GM15510 (cell line): ENCODE data around the gene PDXK.

Source experiments
- POLR2A ChIP-seq: IDR thresholded peaks from 3 replicates; pipeline ENCODE4 v1.6.1; 2011; ENCODE audit warnings: borderline replicate concordance; ENCODE audit not compliant: insufficient read length; ENCODE audit errors: extremely low read depth

PDXK gene

DNA sequence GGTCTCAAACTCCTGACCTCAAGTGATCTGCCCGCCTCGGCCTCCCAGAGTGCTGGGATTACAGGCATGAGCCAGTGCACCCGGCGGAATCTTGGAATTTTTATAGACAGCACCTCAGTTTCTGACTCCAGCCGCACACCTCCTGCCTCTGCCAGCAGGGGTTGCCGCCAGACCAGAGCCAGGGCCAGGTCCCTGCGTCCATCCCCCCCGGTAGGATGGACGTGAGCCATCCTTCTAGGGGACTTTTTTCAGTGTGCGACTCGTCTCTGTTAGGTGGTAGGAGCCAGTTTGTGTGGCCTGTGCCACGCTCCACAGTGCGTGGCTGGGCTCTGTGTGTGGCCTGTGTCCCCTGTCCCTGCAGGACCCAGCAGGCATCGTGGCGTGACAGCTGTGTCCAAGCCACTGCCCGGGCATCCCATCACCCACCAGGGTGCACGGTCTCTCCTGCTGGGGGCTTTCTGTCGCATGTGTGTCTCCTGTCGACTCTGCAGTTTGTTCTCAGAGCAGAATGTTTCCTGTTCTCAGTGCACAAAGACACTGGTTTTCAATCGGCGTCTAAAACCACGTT is 41.5 kb downstream of the PDXK start:
- no peak for TF ChIP-seq POLR2A

- TF ChIP-seq POLR2A: no peak
Measured at GRCh38 chr21:43761886-43762285, 43.0 kb downstream of the PDXK start.

- TF ChIP-seq POLR2A: no peak
Measured at GRCh38 chr21:43762303-43763128, 43.6 kb downstream of the PDXK start.

DNA sequence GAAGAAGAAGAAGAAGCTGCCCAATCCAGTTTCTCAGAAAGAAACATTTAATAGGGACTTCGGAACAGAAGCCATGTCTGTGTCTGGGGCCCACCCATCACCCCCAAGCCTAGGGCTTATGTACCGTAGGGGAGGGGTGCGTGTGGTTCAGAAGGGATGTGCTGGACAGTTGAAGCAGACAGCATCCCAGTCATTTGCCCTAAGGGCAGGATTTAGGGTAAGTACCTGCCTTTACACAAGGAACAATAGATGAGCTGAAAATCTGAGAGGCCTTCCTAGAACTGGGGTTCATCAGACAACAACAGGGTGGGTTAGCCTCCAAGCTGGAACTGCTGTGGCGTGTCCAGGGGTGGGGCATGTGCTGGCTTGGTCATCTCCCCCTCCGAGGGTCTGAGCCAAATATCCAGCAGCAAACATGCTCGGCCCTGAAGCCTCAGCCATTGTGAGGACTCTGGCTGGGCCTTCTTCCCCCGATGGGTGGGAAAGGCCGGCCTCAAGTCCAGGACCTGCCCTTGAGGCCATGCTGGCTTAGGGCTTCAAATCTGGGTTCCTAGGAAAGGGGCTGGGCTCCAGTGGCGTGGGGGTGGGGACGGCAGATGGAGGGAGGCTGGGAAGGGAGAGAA is 45.1 kb downstream of the PDXK start:
- no peak for TF ChIP-seq POLR2A

DNA sequence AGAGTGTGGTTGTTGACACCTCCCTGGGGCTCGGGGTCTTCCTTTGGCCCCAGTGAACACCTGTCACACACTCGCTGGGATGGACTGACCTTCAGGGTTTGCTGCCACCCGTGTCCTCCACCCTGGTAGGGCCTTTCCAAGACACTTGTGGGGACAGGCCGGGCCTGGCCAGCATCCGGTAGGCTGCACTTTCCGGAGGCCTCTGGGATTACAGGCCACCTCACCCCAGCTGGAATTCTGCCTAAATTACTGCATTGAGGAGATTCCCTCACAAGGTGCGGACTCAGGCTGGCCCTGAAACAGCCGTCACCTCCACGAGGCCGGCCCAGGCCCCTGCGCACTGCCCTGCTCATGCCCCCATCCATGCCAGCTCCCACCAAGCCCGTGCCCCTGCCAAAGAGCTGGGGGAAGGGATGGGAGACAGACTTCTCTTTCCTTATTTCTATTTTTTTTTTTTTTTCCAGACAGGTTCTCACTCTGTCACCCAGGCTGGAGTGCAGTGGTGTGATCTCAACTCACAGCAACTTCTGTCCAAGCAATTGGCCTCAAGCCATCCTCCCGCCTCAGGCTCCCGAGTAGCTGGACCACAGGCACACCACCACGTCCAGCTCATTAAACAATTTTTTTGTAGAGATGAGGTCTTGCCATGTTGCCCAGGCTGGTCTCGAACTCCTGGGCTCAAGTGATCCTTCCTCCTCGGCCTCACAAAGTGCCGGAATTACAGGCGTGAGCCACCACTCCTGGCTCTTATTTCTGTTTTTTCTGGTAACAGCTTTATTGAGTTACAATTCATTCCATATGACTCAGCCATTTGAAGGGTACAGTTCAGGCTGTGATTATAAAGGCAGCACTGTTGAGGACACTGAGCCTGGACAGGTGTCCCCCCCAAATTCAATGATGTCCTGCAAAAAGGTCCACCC is 45.9 kb downstream of the PDXK start:
- TF ChIP-seq POLR2A: no peak

- TF ChIP-seq POLR2A: no peak
Measured at GRCh38 chr21:43766734-43767497, 48.0 kb downstream of the PDXK start.

DNA sequence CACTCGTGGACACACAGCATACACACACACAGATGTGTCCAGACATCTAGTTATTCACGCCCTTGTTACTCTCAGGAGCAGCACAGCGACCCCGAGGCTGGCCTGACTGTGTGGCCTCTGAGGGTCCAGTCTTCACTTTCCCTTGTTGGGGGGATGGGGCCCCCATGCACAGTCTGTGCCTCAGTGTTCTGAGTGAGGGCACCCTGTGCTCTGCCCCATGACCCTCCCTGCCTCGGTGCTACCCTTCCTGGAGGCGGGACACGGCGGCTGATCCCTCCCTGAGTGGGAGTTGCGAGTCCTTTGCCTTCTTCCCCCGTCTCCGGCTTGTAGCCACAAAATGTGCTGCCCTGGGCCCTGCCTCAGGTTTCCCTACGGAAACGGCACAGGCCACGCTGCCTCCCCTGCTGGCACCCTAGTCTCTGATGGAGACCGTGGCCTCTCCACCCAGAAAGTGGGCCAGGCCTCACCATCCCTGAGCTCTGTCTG is 48.6 kb downstream of the PDXK start:
- TF ChIP-seq POLR2A: no peak

DNA sequence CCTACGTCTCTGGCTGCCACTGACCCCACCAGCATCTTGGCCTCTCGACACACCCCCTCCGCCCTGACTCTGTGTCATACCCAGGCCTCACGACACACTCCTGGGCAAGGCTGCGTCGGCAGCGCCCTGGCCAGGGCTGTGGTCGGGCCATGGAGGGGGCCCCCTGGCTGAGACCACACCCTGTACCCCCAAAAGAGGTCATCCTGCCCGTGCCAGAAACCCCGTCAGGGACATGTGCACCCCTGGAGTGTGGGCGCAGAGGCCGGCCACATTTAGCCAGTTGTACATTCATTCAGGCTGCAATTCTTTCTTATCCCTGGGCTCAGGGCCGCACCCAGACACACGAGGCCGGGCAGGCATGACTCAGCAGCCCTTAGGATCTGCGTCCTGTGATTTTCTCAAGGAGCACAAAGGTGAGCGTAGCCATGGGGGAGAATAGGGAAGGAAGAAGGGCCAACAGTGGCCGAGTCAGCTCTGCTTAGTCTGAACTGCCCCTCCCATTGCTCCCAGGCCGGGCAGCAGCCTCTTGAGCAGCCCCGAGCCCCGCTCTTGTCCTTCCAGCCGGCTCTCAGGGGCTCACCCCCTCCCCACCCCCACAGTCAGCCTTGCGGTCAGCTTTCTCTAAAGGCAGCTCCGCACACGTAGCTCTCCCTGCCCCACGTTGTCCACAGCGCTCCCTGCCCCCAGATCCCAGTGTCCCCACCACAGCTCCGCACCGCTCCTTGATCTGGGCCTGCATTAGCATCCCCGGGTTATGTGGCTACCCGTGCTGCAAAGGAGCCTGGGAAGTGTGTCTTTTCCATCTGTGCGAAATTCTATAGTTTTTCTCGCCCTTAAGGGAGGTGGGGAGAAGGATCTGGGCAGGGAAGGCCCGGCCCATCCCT is 49.3 kb downstream of the PDXK start:
- no peak for TF ChIP-seq POLR2A

DNA sequence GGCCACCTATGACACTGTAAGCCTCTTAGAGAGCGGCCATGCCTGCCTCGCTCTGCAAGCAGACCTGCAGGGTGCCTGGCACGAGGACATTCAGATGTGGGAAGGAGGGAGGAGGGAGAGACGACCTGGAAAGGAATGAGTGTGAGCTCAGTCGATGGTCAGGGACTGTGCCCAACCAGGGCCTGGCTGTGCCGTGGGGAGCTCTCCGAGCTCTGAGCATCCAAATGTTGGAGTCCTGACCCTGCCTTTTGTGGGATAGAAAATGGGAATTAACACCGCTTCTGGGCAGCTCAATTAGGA is 49.9 kb downstream of the PDXK start:
- TF ChIP-seq POLR2A: no peak

GRCh38 chr21:43769325-43769958 is 50.5 kb downstream of the PDXK start:
- no peak for TF ChIP-seq POLR2A

GRCh38 chr21:43770066-43770655 is 51.2 kb downstream of the PDXK start:
- no peak for TF ChIP-seq POLR2A

- TF ChIP-seq POLR2A: no peak
Measured at GRCh38 chr21:43771199-43771675, 52.3 kb downstream of the PDXK start.
